WERI-Rb-1 (cell line): ENCODE measurements around the gene SHROOM3.

Source experiments
- DNase-seq: peaks from one replicate; pipeline ENCODE4 v3.0.0-alpha.2; 2020
- H3K27ac ChIP-seq: fragments of 250-450 bp; sonication (Bioruptor Pico); 2 replicates; pipeline ENCODE4 v1.5.1; 2020; ENCODE audit warnings: mild to moderate bottlenecking, moderate library complexity
- H3K27me3 ChIP-seq: fragments of 250-450 bp; sonication (Bioruptor Pico); 2 replicates; pipeline ENCODE4 v1.5.1; 2021; ENCODE audit warnings: mild to moderate bottlenecking, low read depth, moderate library complexity; ENCODE audit not compliant: insufficient read depth, severe bottlenecking
- H3K36me3 ChIP-seq: fragments of 250-450 bp; sonication (Bioruptor Pico); 2 replicates; pipeline ENCODE4 v1.5.1; 2020; ENCODE audit warnings: mild to moderate bottlenecking, moderate library complexity
- H3K4me3 ChIP-seq: 2 replicates; pipeline ENCODE4 v1.5.1; 2011; ENCODE audit warnings: low read depth, mild to moderate bottlenecking, control low read depth, low read length
- H3K9me3 ChIP-seq: fragments of 250-450 bp; sonication (Bioruptor Pico); 2 replicates; pipeline ENCODE4 v1.5.1; 2021; ENCODE audit warnings: mild to moderate bottlenecking, moderate library complexity; ENCODE audit not compliant: severe bottlenecking
- TF ChIP-seq, protein P1 (sequence below): IDR thresholded peaks from 2 replicates; pipeline ENCODE4 v1.5.1; 2011; ENCODE audit warnings: low read depth, mild to moderate bottlenecking, control low read depth, inconsistent platforms, low read length

SHROOM3 gene

DNA sequence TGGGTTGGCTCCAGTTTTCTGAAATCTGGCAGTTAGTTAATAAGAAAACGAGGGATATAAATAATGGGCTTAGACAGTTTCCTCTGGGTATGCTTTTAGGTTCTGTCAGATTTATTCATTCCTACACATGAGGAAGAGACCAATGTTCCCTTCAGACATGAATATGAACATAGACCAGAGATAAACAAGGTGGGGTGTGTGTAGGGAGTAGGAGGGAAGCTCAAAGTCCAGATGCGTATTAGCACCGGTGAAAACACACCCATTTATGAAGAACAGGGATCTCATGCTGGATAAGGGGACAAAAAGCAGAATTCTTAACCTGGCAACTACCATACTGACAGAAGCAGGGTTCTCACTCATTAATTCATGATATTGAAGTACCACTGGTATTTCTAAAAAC lies 240.0 kb downstream of the SHROOM3 start:
- no peak overlapping the region for H3K27ac ChIP-seq
- H3K4me3 ChIP-seq, result no peak overlapping the region
- H3K36me3 ChIP-seq, result no peaks in the 10 kb centered on the region
- no peaks in the 10 kb centered on the region for H3K27me3 ChIP-seq
- no peaks in the 10 kb centered on the region for H3K9me3 ChIP-seq
- DNase-seq, result no peak
- TF ChIP-seq, protein P1, sequence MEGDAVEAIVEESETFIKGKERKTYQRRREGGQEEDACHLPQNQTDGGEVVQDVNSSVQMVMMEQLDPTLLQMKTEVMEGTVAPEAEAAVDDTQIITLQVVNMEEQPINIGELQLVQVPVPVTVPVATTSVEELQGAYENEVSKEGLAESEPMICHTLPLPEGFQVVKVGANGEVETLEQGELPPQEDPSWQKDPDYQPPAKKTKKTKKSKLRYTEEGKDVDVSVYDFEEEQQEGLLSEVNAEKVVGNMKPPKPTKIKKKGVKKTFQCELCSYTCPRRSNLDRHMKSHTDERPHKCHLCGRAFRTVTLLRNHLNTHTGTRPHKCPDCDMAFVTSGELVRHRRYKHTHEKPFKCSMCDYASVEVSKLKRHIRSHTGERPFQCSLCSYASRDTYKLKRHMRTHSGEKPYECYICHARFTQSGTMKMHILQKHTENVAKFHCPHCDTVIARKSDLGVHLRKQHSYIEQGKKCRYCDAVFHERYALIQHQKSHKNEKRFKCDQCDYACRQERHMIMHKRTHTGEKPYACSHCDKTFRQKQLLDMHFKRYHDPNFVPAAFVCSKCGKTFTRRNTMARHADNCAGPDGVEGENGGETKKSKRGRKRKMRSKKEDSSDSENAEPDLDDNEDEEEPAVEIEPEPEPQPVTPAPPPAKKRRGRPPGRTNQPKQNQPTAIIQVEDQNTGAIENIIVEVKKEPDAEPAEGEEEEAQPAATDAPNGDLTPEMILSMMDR, result no peak

- no peaks in the 10 kb centered on the region for H3K36me3 ChIP-seq
- TF ChIP-seq, protein P1, result no peak
Measured at GRCh38 chr4:76677571-76678326, 242.7 kb downstream of the SHROOM3 start.

GRCh38 chr4:76679691-76680090 lies 244.7 kb downstream of the SHROOM3 start:
- TF ChIP-seq, protein P1, result no peak
- H3K36me3 ChIP-seq, result no peaks in the 10 kb centered on the region
- no peak overlapping the region for H3K4me3 ChIP-seq
- no peak for DNase-seq
- no peak overlapping the region for H3K27ac ChIP-seq
- no peaks in the 10 kb centered on the region for H3K9me3 ChIP-seq
- no peaks in the 10 kb centered on the region for H3K27me3 ChIP-seq

More at GRCh38 chr4:76677571-76678326, 242.7 kb downstream of the SHROOM3 start:
- Histone ChIP-seq H3K9me3 (no peaks in the 10 kb centered on the region), H3K27me3 (no peaks in the 10 kb centered on the region), H3K27ac (no peak overlapping the region), H3K4me3 (no peak overlapping the region)
- DNase-seq, result no peak

GRCh38 chr4:76680952-76681351 lies 245.9 kb downstream of the SHROOM3 start:
- H3K36me3 ChIP-seq, result no peaks in the 10 kb centered on the region
- H3K27me3 ChIP-seq, result no peaks in the 10 kb centered on the region
- DNase-seq, result no peak
- no peak overlapping the region for H3K4me3 ChIP-seq
- no peaks in the 10 kb centered on the region for H3K9me3 ChIP-seq
- no peak overlapping the region for H3K27ac ChIP-seq
- TF ChIP-seq, protein P1, result 0 out of 2 replicates have a peak, but pooled peaks have one; percentile 24

- no peaks in the 10 kb centered on the region for H3K27me3 ChIP-seq
- no peak for DNase-seq
- H3K36me3 ChIP-seq, result no peaks in the 10 kb centered on the region
- no peak overlapping the region for H3K27ac ChIP-seq
- no peak overlapping the region for H3K4me3 ChIP-seq
- TF ChIP-seq, protein P1, result no peak
- no peaks in the 10 kb centered on the region for H3K9me3 ChIP-seq
Measured at GRCh38 chr4:76681996-76682395, 247.0 kb downstream of the SHROOM3 start.

DNA sequence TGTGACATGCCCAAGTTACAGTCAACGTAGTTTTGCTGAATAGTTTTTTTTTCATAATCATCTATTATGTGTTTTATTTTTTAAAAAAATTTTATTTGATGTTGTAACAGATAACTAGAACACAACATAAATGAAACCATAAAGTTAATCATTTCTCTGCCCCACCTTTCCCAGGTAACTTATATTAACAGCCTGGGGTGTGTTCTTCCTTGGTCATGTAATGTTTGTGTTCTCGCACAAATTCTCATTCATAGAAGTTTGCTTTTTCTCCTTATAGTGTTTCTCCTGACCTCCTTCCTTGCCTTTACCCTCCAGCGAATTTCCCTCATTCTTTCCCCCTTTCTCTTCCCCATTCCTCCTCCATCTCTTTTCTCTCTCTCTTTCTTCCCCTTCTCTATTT lies 248.1 kb downstream of the SHROOM3 start:
- Histone ChIP-seq H3K27ac (no peak overlapping the region), H3K4me3 (no peak overlapping the region), H3K36me3 (no peaks in the 10 kb centered on the region), H3K9me3 (no peaks in the 10 kb centered on the region), H3K27me3 (no peaks in the 10 kb centered on the region)
- TF ChIP-seq, protein P1, result no peak
- DNase-seq, result no peak
